ENCODE results near the gene CLCN6. TPM values are rescaled to one million over a fixed set of nuclear protein-coding genes. Genes with fewer than 3 reads are reported as not detected.

Gene CLCN6
- total RNA-seq, 2 experiments from 2014 or later, result 18.8 to 19.5 TPM

DNA sequence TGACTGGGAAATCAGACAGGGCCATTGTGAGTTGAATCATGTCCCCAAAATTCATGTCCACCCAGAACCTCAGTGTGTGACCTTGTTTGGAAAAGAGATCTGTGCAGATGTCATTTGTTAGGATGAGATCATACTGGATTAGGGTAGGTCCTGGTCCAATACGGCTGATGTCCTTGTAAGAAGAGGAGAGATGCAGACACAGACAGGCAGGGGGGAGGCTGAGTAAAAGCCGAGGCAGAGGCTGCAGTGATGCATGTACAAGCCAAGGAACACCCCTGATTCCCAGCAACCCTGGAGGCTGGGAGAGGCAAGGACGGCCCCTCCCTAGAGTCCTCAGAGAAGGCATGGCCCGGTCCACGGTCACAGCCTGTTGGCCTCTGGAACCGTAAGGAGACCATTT is 68.6 kb downstream of the CLCN6 start:
- peaks cover 14% of the 10 kb centered on the region for H3K27me3 Mint-ChIP-seq
- ChIA-PET POLR2A (no interaction called here), CTCF (no interaction called here)
- no peaks in the 10 kb centered on the region for H3K9me3 Mint-ChIP-seq
- no peak overlapping the region for H3K4me3 Mint-ChIP-seq
- no peak overlapping the region for H3K27ac Mint-ChIP-seq
- H3K36me3 Mint-ChIP-seq (ENCODE audit: low read depth), result no peaks in the 10 kb centered on the region
- no peaks in the 10 kb centered on the region for H3K4me1 Mint-ChIP-seq
- no peak for DNase-seq

DNA sequence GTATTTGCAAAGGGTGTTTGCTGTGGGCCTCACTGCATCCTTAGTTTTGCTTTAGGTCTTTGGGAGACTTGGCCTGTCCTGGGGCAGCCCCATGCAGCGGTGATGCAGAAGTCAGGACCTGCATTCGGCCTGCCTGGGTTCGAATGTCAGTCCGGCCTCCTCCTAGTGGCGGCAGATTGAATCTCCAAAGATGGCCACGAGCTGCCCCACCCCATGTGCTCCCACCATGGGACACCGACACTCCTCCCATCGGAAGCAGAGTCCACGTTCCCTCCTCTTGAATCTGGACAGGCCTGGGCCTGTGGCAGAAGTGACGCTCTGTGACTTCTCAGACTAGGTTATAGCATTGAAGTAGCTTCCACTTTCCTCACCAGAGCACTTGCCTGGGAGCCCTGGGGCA is 69.1 kb downstream of the CLCN6 start:
- no peaks in the 10 kb centered on the region for H3K36me3 Mint-ChIP-seq (ENCODE audit: low read depth)
- no peak overlapping the region for H3K27ac Mint-ChIP-seq
- H3K4me3 Mint-ChIP-seq, result no peak overlapping the region
- no peaks in the 10 kb centered on the region for H3K4me1 Mint-ChIP-seq
- no peak for DNase-seq
- POLR2A ChIA-PET, result no interaction called here
- H3K27me3 Mint-ChIP-seq, result peaks cover 14% of the 10 kb centered on the region
- no peaks in the 10 kb centered on the region for H3K9me3 Mint-ChIP-seq
- CTCF ChIA-PET, result no interaction called here

GRCh38 chr1:11877074-11877473 is 71.1 kb downstream of the CLCN6 start:
- Mint-ChIP-seq H3K36me3 (ENCODE audit: low read depth) (no peaks in the 10 kb centered on the region), H3K27ac (no peak overlapping the region), H3K4me1 (no peaks in the 10 kb centered on the region), H3K9me3 (no peaks in the 10 kb centered on the region), H3K27me3 (peaks cover 9% of the 10 kb centered on the region), H3K4me3 (no peak overlapping the region)
- CTCF ChIA-PET, result no interaction called here
- no peak for DNase-seq
- POLR2A ChIA-PET, result interaction anchor here (0.7 to 2.3 kb wide), 3 partner anchors 10 to 33 kb away, joined by 4 to 8 read pairs (median 5); no protein-coding TSS in a partner anchor

DNA sequence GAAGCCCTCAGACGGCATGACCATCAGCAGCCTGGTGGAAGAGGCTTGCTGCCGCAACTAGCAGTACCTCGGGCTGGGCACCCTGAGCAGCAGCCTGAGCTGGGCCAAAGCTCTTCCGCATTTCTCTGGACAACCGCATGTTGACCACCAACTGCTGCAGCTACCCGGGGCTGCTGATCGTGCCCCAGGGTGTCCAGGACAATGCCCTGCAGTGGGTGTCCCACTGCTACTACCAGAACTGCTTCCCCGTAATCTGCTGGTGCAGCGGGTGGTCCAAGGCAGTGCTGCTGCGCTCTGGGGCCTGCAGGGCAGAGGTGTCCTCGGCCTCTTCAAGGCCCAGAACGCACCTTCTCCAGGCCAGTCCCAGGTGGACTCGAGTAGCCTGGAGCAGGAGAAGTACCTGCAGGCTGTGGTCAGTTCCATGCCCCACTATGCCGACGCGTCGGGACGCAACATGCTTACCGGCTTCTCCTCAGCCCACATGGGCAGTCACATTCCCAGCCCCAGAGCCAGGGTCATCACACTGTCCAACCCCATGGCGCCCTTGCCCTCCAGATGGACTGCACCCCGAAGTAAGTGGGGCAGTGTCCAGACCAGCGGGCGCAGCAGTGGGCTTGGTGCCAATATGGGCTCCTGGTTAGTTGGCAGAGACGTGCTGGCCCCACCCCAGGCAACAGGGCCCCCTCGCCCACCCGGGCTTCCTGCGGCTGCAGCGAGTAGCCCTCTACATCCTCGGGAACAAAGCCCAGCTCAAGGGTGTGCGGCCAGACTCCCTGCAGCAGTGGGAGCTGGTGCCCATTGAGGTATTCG is 72.3 kb downstream of the CLCN6 start:
- DNase-seq, result no peak
- CTCF ChIA-PET, result no interaction called here
- Mint-ChIP-seq H3K27me3 (peaks cover 9% of the 10 kb centered on the region), H3K4me3 (no peak overlapping the region), H3K36me3 (ENCODE audit: low read depth) (no peaks in the 10 kb centered on the region), H3K27ac (no peak overlapping the region), H3K9me3 (no peaks in the 10 kb centered on the region), H3K4me1 (no peaks in the 10 kb centered on the region)
- POLR2A ChIA-PET, result interaction anchor here (2.3 to 3.2 kb wide), 2 partner anchors 30 kb away, joined by 8 to 18 read pairs; no protein-coding TSS in a partner anchor

- no peak for DNase-seq
- H3K4me3 Mint-ChIP-seq, result no peak overlapping the region
- no peaks in the 10 kb centered on the region for H3K9me3 Mint-ChIP-seq
- no peaks in the 10 kb centered on the region for H3K36me3 Mint-ChIP-seq (ENCODE audit: low read depth)
- no peaks in the 10 kb centered on the region for H3K4me1 Mint-ChIP-seq
- H3K27me3 Mint-ChIP-seq, result peaks cover 9% of the 10 kb centered on the region
- ChIA-PET CTCF (no interaction called here), POLR2A (interaction anchor here (3.2 kb wide), 1 partner anchor 30 kb away, joined by 18 read pairs; no protein-coding TSS in a partner anchor)
- H3K27ac Mint-ChIP-seq, result no peak overlapping the region
These were observed 72.8 kb downstream of the CLCN6 start for GRCh38 chr1:11878891-11879190.

GRCh38 chr1:11879311-11880180 is 73.6 kb downstream of the CLCN6 start:
- H3K4me1 Mint-ChIP-seq, result no peaks in the 10 kb centered on the region
- POLR2A ChIA-PET, result interaction anchor here (3.2 kb wide), 1 partner anchor 29 kb away, joined by 18 read pairs; no protein-coding TSS in a partner anchor
- no peaks in the 10 kb centered on the region for H3K36me3 Mint-ChIP-seq (ENCODE audit: low read depth)
- no peaks in the 10 kb centered on the region for H3K9me3 Mint-ChIP-seq
- H3K27ac Mint-ChIP-seq, result no peak overlapping the region
- DNase-seq, result no peak
- peaks cover 8% of the 10 kb centered on the region for H3K27me3 Mint-ChIP-seq
- CTCF ChIA-PET, result no interaction called here
- H3K4me3 Mint-ChIP-seq, result no peak overlapping the region

- no peak overlapping the region for H3K27ac Mint-ChIP-seq
- no peaks in the 10 kb centered on the region for H3K4me1 Mint-ChIP-seq
- CTCF ChIA-PET, result no interaction called here
- DNase-seq, result no peak
- H3K27me3 Mint-ChIP-seq, result peaks cover 8% of the 10 kb centered on the region
- POLR2A ChIA-PET, result interaction anchor here (3.2 kb wide), 1 partner anchor 29 kb away, joined by 18 read pairs; no protein-coding TSS in a partner anchor
- no peaks in the 10 kb centered on the region for H3K36me3 Mint-ChIP-seq (ENCODE audit: low read depth)
- no peaks in the 10 kb centered on the region for H3K9me3 Mint-ChIP-seq
- no peak overlapping the region for H3K4me3 Mint-ChIP-seq
These were observed 74.2 kb downstream of the CLCN6 start for GRCh38 chr1:11880181-11880575.

DNA sequence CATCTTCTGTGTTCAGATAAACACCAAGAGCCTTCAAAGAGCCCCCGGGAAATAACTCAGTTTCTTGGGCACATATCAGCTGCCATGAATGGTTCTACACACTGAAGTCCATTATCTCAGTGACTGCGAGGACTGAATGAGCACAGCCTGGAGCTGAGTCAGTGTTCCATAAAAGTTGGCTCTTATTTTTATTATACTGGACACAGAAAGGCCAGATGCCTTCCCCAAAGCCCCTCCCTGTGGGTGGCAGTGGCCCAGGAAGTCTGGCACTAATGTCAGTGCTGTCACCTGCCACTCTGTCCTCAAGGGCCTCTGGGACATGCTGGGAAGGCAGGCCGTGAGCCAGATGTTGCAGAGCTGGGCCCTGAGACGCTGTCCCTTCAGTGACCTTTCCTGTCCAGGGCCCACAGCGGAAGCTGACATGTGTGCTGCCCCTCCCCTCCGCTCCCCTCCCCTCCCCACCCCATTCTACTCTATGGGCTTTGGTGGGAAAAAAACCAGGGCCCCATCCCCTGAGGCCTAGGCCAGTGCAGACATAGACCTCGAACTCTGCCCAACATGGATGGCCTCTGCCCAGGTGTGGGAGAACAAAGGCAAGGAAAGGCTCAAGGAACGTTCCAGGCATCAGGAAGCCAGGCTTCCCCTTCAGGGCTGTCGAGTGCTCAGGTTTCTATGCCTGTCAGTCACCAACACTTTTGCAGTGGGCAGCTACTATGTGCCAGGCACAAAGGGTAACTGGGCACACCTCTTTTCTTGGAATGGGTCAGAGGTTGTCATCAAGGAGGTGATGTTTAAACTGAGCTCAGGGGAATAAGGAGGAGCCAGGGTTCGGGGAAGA is 75.1 kb downstream of the CLCN6 start:
- no peak overlapping the region for H3K27ac Mint-ChIP-seq
- H3K4me3 Mint-ChIP-seq, result no peak overlapping the region
- ChIA-PET CTCF (interaction anchor here (0.6 kb wide), 1 partner anchor 1438 kb away, joined by 8 read pairs; no protein-coding TSS in a partner anchor), POLR2A (interaction anchor here (3.2 kb wide), 1 partner anchor 28 kb away, joined by 18 read pairs; no protein-coding TSS in a partner anchor)
- peaks cover 8% of the 10 kb centered on the region for H3K27me3 Mint-ChIP-seq
- no peak for DNase-seq
- H3K36me3 Mint-ChIP-seq (ENCODE audit: low read depth), result no peaks in the 10 kb centered on the region
- no peaks in the 10 kb centered on the region for H3K4me1 Mint-ChIP-seq
- no peaks in the 10 kb centered on the region for H3K9me3 Mint-ChIP-seq

DNA sequence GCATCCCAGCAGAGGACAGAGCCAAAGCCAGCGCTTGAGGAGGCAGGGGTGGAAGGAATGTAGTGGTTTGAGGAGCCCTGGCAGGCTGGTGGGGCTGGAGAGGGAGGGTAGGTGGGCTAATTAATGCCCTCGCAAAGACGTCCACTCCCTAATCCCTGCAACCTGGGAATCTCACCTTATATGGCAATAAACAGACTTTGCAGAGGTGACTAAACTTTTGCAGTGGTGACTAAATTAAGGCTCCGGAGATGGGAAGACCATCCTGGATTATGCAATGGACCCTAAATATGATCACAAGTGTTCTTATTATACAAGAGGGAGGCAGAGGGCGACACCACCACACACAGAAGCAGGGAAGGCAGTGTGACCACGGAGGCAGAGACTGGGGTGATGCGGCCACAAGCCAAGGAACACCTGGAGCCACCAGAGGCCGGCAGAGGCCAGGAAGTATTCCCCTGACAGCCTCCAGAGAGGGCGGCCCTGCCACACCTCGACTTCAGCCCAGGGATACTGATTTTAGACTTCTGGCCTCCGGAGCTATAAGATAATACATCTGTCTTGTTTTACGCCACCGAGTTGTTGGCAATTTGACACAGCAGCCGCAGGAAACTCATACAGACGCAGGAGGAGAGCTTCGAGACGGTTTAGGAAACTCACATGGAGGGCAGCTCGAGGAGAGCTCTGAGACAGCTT is 75.9 kb downstream of the CLCN6 start:
- H3K27me3 Mint-ChIP-seq, result peaks cover 6% of the 10 kb centered on the region
- ChIA-PET POLR2A (interaction anchor here (0.8 to 3.2 kb wide), 3 partner anchors 26 to 28 kb away, joined by 3 to 18 read pairs (median 10); no protein-coding TSS in a partner anchor), CTCF (interaction anchor here (1.1 kb wide), 1 partner anchor 9 kb away, joined by 4 read pairs; no protein-coding TSS in a partner anchor)
- DNase-seq, result no peak
- H3K36me3 Mint-ChIP-seq (ENCODE audit: low read depth), result no peaks in the 10 kb centered on the region
- no peak overlapping the region for H3K4me3 Mint-ChIP-seq
- H3K4me1 Mint-ChIP-seq, result no peaks in the 10 kb centered on the region
- no peak overlapping the region for H3K27ac Mint-ChIP-seq
- no peaks in the 10 kb centered on the region for H3K9me3 Mint-ChIP-seq

DNA sequence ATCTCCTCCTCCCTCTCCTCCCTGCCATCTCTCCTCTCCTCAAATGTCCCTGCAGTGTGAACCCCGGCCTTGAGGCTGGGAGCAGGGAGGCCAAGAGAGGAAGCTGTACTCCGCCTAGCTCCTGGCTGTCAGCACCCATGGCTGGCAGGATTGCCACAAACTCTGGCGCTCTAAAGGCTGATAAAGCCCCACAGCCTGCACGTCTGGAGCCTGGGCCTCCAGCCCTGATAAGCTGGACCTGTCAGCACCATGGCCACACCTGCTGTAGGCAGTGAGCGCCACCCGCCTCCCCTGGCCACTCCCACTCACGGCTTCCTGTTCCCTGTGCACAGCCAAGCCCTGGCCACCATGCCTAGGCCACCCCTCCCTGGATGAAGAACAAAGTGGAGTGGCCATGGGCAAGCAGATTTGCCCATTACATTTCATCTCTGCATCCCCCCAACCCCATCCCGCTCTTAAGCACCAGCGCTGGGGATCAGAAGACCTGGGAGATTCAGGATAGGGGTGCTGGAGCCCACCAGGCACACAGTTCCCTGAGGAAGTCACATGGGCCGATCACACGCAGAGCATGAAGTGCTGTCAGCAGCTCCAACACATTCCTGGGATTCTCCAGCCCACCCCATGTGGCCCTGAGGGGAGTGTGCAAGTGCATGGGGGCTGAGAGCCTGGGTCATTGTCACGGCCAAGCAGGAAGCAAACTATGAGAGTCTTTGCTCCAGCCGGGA is 77.0 kb downstream of the CLCN6 start:
- POLR2A ChIA-PET, result interaction anchor here (0.8 to 1.2 kb wide), 2 partner anchors 25 to 27 kb away, joined by 3 to 10 read pairs; no protein-coding TSS in a partner anchor
- Mint-ChIP-seq H3K36me3 (ENCODE audit: low read depth) (no peaks in the 10 kb centered on the region), H3K27ac (no peak overlapping the region), H3K4me3 (no peak overlapping the region), H3K4me1 (no peaks in the 10 kb centered on the region), H3K9me3 (no peaks in the 10 kb centered on the region), H3K27me3 (peaks cover 2% of the 10 kb centered on the region)
- DNase-seq, result no peak
- CTCF ChIA-PET, result interaction anchor here (1.1 kb wide), 1 partner anchor 10 kb away, joined by 4 read pairs; no protein-coding TSS in a partner anchor

GRCh38 chr1:11885916-11886315 is 79.9 kb downstream of the CLCN6 start:
- CTCF ChIA-PET, result no interaction called here
- H3K9me3 Mint-ChIP-seq, result no peaks in the 10 kb centered on the region
- peaks cover 4% of the 10 kb centered on the region for H3K27me3 Mint-ChIP-seq
- H3K4me1 Mint-ChIP-seq, result no peaks in the 10 kb centered on the region
- H3K36me3 Mint-ChIP-seq (ENCODE audit: low read depth), result no peaks in the 10 kb centered on the region
- no peak for DNase-seq
- H3K27ac Mint-ChIP-seq, result no peak overlapping the region
- no peak overlapping the region for H3K4me3 Mint-ChIP-seq
- POLR2A ChIA-PET, result interaction anchor here (4.7 kb wide), 1 partner anchor 22 kb away, joined by 26 read pairs; no protein-coding TSS in a partner anchor
